Left lung (tissue), 10 donors: ENCODE data around the gene CNTN4. TPM values are rescaled to one million over a fixed set of nuclear protein-coding genes. Genes with fewer than 3 reads are reported as not detected.

Source experiments
- ATAC-seq: fragments of 200-7000 bp; cut with Tn5 transposase; one replicate; pipeline ENCODE4 v1.9.1; 2020; ENCODE audit warnings: moderate library complexity
- DNase-seq, 4 donors: peaks; one replicate each; pipeline ENCODE4 v3.0.0-alpha.2; 2013 to 2020
- H3K27ac ChIP-seq, 2 donors: fragments of 200-600 bp; sonication (generic) in 1 of 2; one replicate each; pipeline versions ENCODE4 v1.5.0 to v1.8.0; 2020 to 2021
- H3K27me3 ChIP-seq, 2 donors: fragments of 200-600 bp; sonication (generic) in 1 of 2; one replicate each; pipeline versions ENCODE4 v1.5.0 to v1.8.0; 2020 to 2021
- H3K36me3 ChIP-seq, 2 donors: fragments of 200-600 bp; sonication (generic) in 1 of 2; one replicate each; pipeline versions ENCODE4 v1.5.0 to v1.8.0; 2020 to 2021
- H3K4me1 ChIP-seq, 2 donors: fragments of 200-600 bp; one replicate each; pipeline ENCODE4 v1.8.0; 2021
- H3K4me3 ChIP-seq, 2 donors: fragments of 200-600 bp; sonication (generic) in 1 of 2; one replicate each; pipeline versions ENCODE4 v1.5.0 to v1.8.0; 2020 to 2021; ENCODE audit warnings: mild to moderate bottlenecking in 1 of 2
- H3K9me3 ChIP-seq, 2 donors: fragments of 200-600 bp; sonication (generic) in 1 of 2; one replicate each; pipeline versions ENCODE4 v1.5.0 to v1.8.0; 2020 to 2021
- intact Hi-C, 2 donors: fragments of 100-400 bp; cut with DNase I; formaldehyde crosslinking; loops; one replicate each; pipeline versions ENCODE4 v1.11.2 to v1.14.2; 2022
- polyA plus RNA-seq, 6 donors: library from polyadenylated mRNA; unstranded; fragments of 120-200 nt; gene quantifications; one replicate each; pipeline ENCODE4 v1.2.1, GENCODE V29; 2013; ENCODE audit not compliant: insufficient read length in 6 of 6
- total RNA-seq, 2 donors: library from RNA; stranded (reverse); fragmentation: NEBNext Ultra II Directional; extraction: Animal tissue kit (Norgen Biotek cat#: 25700); gene quantifications; one replicate each; pipeline ENCODE4 v1.2.1, GENCODE V29; 2021
- TF ChIP-seq, protein P1 (sequence below), 2 donors: fragments of 200-600 bp; sonication (generic) in 1 of 2; IDR thresholded peaks; one replicate each; pipeline versions ENCODE4 v1.5.0 to v1.8.0; 2021; ENCODE audit warnings: antibody characterized with exemption in 2 of 2
- donor health status: DM: no; HTN: yes; CAD: no.
- donor health status: DM: no; HTN: no; CAD: no.

CNTN4 gene
- total and polyA plus RNA-seq, 8 donors, result 5.9 to 10.4 (median 8.2) TPM

- Histone ChIP-seq H3K27ac (no peak overlapping the region), H3K36me3 (no peaks in the 10 kb centered on the region), H3K4me1 (no peaks in the 10 kb centered on the region), H3K9me3 (no peaks in the 10 kb centered on the region), H3K27me3 (no peaks in the 10 kb centered on the region), H3K4me3 (no peak overlapping the region)
- intact Hi-C loops, result no loop called here
- TF ChIP-seq, protein P1, sequence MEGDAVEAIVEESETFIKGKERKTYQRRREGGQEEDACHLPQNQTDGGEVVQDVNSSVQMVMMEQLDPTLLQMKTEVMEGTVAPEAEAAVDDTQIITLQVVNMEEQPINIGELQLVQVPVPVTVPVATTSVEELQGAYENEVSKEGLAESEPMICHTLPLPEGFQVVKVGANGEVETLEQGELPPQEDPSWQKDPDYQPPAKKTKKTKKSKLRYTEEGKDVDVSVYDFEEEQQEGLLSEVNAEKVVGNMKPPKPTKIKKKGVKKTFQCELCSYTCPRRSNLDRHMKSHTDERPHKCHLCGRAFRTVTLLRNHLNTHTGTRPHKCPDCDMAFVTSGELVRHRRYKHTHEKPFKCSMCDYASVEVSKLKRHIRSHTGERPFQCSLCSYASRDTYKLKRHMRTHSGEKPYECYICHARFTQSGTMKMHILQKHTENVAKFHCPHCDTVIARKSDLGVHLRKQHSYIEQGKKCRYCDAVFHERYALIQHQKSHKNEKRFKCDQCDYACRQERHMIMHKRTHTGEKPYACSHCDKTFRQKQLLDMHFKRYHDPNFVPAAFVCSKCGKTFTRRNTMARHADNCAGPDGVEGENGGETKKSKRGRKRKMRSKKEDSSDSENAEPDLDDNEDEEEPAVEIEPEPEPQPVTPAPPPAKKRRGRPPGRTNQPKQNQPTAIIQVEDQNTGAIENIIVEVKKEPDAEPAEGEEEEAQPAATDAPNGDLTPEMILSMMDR (IDR thresholded peaks at IDR 0.05), result no peak
- ATAC-seq, result no peak
- DNase-seq, result no peak
Observed at GRCh38 chr3:2968475-2968874, 869.8 kb downstream of the CNTN4 start.

- Histone ChIP-seq H3K9me3 (no peaks in the 10 kb centered on the region), H3K36me3 (no peaks in the 10 kb centered on the region), H3K4me3 (no peak overlapping the region), H3K27ac (no peak overlapping the region), H3K4me1 (no peaks in the 10 kb centered on the region), H3K27me3 (no peaks in the 10 kb centered on the region)
- intact Hi-C loops, result no loop called here
- TF ChIP-seq, protein P1 (IDR thresholded peaks at IDR 0.05), result no peak
- no peak for ATAC-seq
- DNase-seq, result no peak
Observed at GRCh38 chr3:2976212-2976611, 877.5 kb downstream of the CNTN4 start.

DNA sequence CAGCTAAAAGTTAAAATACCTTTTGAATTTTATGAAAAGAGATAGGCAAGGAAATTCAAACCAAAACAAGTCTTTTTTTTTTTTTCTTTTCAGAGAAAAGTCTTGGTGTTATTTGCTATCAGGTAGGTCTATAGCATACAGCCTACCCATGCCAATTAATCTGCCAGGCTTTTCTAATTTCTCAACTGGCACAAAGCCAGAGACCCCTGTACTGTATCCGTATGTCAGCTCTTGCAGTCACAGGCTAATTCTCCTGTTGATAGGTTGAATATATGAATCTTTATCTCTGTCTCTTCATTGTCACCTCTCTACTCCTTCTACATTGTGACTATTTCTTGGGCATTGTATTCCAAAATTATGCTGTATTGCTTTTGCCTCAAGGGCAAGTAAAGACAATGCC, 878.1 kb downstream of the CNTN4 start:
- Histone ChIP-seq H3K36me3 (no peaks in the 10 kb centered on the region), H3K4me1 (no peaks in the 10 kb centered on the region), H3K27me3 (no peaks in the 10 kb centered on the region), H3K9me3 (no peaks in the 10 kb centered on the region), H3K27ac (no peak overlapping the region), H3K4me3 (no peak overlapping the region)
- intact Hi-C loops, result no loop called here
- TF ChIP-seq, protein P1 (IDR thresholded peaks at IDR 0.05), result no peak
- DNase-seq (no peak), ATAC-seq (no peak)

DNA sequence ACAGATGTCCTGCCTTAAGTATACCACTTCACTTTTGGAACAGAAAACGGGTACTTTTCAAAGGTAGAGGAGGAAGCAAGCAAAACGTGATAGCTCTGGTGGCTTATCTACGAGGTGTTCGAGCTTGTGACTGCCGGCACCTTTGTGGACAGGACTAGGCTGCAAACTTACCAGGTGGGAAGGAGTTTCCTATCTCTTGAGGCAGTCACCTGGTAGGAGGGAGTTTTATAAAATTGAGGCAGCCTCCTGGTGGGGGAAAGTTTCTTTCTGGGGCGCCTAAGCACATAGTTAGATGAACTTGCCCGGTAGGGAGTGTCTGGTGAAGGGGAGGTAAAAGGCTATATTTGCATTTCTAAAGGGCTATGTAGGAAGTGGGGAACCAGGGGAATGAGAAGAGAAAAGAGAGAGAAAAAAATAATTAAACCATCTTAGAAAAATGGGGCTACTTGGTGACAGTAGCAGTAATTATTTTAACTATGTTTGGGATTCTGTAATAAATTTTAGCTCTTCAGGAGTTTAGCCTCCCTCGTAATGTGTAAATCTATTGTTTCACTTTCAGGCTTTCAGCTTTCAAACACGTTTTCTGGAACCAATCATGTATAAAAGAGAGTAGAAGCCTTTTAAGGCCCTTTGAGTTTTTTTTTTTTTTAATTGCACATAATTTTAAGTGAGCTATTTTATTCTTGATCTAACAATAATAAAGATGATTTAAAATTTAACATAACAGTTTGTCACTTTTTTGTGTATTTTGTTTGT, 880.5 kb downstream of the CNTN4 start:
- no peak overlapping the region for H3K4me3 ChIP-seq
- H3K27ac ChIP-seq, result no peak overlapping the region
- H3K9me3 ChIP-seq, result no peaks in the 10 kb centered on the region
- intact Hi-C loops, result no loop called here
- ATAC-seq (no peak), DNase-seq (no peak)
- H3K36me3 ChIP-seq, result no peaks in the 10 kb centered on the region
- TF ChIP-seq, protein P1 (IDR thresholded peaks at IDR 0.05), result no peak
- no peaks in the 10 kb centered on the region for H3K4me1 ChIP-seq
- H3K27me3 ChIP-seq, result no peaks in the 10 kb centered on the region

DNA sequence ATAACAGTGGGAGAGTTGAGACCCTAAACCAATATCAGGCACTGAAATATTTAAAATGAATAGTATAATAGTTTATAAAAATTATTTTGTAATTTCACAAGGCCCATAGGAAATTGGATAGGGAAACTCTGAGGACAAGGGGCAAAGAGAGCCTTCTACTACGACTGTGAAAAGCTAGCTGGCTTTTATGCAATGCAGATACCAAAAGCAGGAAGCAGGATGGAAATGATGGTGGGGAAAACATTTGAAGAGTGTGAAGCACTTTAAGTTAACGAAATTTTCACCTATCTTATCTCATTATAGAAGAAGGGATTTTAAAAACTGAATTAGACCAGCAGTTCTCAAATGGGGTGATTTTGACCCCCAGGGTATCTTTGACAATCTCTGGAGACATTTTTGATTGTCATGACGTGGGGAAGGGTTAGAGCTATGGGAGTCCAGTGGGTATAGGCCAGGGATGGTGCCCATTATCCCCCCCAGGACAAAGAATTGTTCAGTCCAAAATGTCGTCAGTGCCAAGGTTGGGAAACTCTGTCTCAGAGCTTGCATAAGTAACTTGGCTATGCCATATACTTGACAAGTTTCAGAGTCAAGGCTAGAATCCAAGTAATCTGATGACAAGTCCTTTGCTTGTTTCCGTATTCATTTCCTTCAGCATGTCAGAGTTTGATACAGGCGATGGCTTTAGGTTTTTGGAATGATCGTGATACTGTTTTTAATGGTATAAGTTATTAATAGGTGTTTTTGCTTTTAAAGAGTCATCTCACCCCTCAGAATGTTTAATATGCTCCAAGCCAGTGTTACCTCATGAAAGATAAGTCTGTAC, 885.6 kb downstream of the CNTN4 start:
- ATAC-seq, result no peak
- no peak for DNase-seq
- TF ChIP-seq, protein P1 (IDR thresholded peaks at IDR 0.05), result no peak
- intact Hi-C loops, result no loop called here
- H3K4me3 ChIP-seq, result no peak overlapping the region
- H3K27ac ChIP-seq, result no peak overlapping the region
- no peaks in the 10 kb centered on the region for H3K9me3 ChIP-seq
- H3K4me1 ChIP-seq, result no peaks in the 10 kb centered on the region
- no peaks in the 10 kb centered on the region for H3K27me3 ChIP-seq
- H3K36me3 ChIP-seq, result no peaks in the 10 kb centered on the region
